Pancreas (tissue), 10 donors: ENCODE results near the gene KLHL14. TPM values are rescaled to one million over a fixed set of nuclear protein-coding genes. Genes with fewer than 3 reads are reported as not detected.
"Not testable (repeated sequence)": the region's sequence is repeated elsewhere in the genome, so short reads cannot be mapped to it uniquely, and the experiment has no call there.

Experiments
- ATAC-seq, 4 donors: fragments of 200-7000 bp; cut with Tn5 transposase; one replicate each; pipeline versions ENCODE4 v1.8.0 to v1.9.1; 2020; ENCODE audit warnings: mild to moderate bottlenecking in 4 of 4, moderate library complexity in 4 of 4
- DNase-seq, 6 donors: peaks; one replicate each; pipeline ENCODE4 v3.0.0-alpha.2; 2020
- FAIRE-seq: peaks from 2 replicates; lab custom pipeline; 2012; peaks lifted over from hg19 to GRCh38; lab: Jason Lieb, UNC
- H3K27ac ChIP-seq, 4 donors: fragments of 200-600 bp; sonication (generic); 1 replicate in 3 of 4; 2 replicates in 1 of 4; pipeline versions ENCODE4 v1.5.0 to v1.8.0; 2020
- H3K27me3 ChIP-seq, 4 donors: fragments of 200-600 bp; one replicate each; pipeline ENCODE4 v1.8.0; 2021
- H3K36me3 ChIP-seq, 3 donors: fragments of 200-600 bp; sonication (generic) in 1 of 3; one replicate each; pipeline versions ENCODE4 v1.5.0 to v1.8.0; 2020 to 2021
- H3K4me1 ChIP-seq, 3 donors: fragments of 200-600 bp; one replicate each; pipeline ENCODE4 v1.8.0; 2021
- H3K4me3 ChIP-seq, 4 donors: fragments of 200-600 bp; sonication (generic) in 2 of 4; one replicate each; pipeline versions ENCODE4 v1.5.0 to v1.8.0; 2020 to 2021
- H3K9me3 ChIP-seq, 4 donors: fragments of 200-600 bp; one replicate each; pipeline ENCODE4 v1.8.0; 2021
- WGBS, 2 donors: extraction: QIAGEN DNeasy Blood & Tissue Kit; methylation state at CpG; one replicate each; pipeline ENCODE4 v1.1.7; 2013; 5-methylcytosine and 5-hydroxymethylcytosine counted together
- intact Hi-C, 3 donors: fragments of 100-400 bp; cut with DNase I; formaldehyde crosslinking; loops; one replicate each; pipeline versions ENCODE4 v1.11.1 to v1.14.2; 2022
- polyA plus RNA-seq, 2 donors: library from polyadenylated mRNA; stranded (reverse); fragments of 200-250 nt; gene quantifications; one replicate each; pipeline ENCODE4 v1.2.3, GENCODE V29; 2013
- total RNA-seq, 6 donors: library from RNA; stranded (reverse); fragmentation: NEBNext Ultra II Directional in 4 of 6; extraction: Animal tissue kit (Norgen Biotek cat#: 25700) in 4 of 6; gene quantifications; one replicate each; pipeline versions ENCODE4 v1.2.1 to v1.2.4, GENCODE V29; 2021 to 2023
- TF ChIP-seq, protein P1 (sequence below), 4 donors: fragments of 200-600 bp; sonication (generic) in 3 of 4; IDR thresholded peaks; one replicate each; pipeline versions ENCODE4 v1.5.0 to v1.8.0; 2021; ENCODE audit warnings: antibody characterized with exemption in 4 of 4
- donor health status: healthy with polysubstance abuse.
- donor health status: DM: no; HTN: no; CAD: no; lungs with moderate emphysema.
- donor health status: DM: no; HTN: no; CAD: no.
- donor health status: control.
- donor health status: control.
- donor health status: Bipolar disorder and iron deficiency.
- donor health status: DM: yes; HTN: yes; CAD: no.
- donor health status: DM: no; HTN: no; CAD: no.
- donor health status: DM: no; HTN: no; CAD: no.
- donor health status: DM: yes; HTN: yes; CAD: no.

KLHL14 gene
- total and polyA plus RNA-seq, 8 donors, result 0.06 to 0.21 (median 0.08) TPM; not detected in 3

DNA sequence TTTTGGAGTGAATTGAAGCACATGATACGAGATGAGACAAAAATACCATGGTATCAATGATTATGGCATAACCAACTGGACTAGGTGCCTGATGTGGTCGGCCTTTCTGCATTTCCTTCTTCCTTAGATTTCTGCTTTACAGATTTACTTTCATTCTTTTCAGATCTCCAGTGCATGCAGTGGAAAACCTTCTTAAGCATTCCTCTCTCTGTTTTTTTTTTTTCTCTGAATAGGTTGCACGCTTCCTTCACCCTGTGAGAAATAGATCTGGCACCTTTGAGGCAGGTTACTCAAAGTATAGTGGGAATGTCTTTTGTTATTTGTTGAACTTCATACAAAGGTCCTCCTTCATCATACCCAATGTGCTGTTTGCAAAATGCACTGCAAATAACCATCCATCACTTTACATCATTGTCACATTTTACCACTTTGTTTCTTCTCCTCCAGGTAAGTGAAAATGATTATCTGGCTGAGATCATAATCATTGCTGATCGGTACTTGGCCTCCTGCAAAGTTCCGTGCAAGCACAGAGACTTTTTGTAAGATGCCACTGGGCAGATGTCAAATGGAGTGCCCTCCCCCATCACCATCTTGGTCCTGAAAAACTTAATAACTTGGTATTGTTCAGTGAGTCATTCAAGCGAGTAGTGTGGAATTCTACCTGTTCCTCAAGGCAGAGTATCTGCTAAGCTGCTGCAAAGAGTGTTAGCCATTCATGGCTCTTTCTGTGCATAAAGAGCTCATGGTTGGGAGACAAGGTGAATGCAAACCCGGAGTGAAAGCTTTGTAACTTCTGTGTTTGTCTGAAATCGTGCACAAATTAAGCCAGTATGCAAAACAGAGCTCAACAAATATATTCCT, 30.0 kb upstream of the KLHL14 start:
- H3K27me3 ChIP-seq, result no peaks in the 10 kb centered on the region
- no peak for ATAC-seq
- TF ChIP-seq, protein P1, sequence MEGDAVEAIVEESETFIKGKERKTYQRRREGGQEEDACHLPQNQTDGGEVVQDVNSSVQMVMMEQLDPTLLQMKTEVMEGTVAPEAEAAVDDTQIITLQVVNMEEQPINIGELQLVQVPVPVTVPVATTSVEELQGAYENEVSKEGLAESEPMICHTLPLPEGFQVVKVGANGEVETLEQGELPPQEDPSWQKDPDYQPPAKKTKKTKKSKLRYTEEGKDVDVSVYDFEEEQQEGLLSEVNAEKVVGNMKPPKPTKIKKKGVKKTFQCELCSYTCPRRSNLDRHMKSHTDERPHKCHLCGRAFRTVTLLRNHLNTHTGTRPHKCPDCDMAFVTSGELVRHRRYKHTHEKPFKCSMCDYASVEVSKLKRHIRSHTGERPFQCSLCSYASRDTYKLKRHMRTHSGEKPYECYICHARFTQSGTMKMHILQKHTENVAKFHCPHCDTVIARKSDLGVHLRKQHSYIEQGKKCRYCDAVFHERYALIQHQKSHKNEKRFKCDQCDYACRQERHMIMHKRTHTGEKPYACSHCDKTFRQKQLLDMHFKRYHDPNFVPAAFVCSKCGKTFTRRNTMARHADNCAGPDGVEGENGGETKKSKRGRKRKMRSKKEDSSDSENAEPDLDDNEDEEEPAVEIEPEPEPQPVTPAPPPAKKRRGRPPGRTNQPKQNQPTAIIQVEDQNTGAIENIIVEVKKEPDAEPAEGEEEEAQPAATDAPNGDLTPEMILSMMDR (IDR thresholded peaks at IDR 0.05), result no peak
- no peaks in the 10 kb centered on the region for H3K36me3 ChIP-seq
- H3K4me1 ChIP-seq, result no peaks in the 10 kb centered on the region
- 45 to 54% methylated on average over 8 of the region's 8 CpGs for WGBS, 2 donors
- H3K9me3 ChIP-seq, result no peaks in the 10 kb centered on the region
- FAIRE-seq, result no peak
- no peak overlapping the region for H3K4me3 ChIP-seq
- no peak for DNase-seq
- H3K27ac ChIP-seq, result no peak overlapping the region
- intact Hi-C loops, result no loop called here

DNA sequence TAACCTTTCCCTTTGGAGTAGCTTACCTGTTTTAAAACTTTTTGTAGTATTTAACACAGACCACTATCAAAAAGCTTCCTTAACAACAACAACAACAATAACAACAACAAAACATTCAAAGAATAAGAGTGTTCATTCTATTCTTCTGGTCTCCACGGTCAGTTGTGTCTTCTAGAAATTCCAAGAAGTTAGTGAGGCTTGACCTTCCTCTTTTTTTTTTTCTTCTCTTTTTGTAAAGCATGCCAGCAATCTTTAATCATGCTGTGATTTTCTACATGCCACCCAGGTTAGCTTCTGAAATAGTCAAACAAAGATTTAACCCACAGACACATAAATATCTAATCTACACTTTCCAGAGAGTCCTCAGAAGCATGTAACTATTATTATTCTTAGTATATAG, 28.4 kb upstream of the KLHL14 start:
- 25 to 27% methylated on average over 1 of the region's 1 CpG for WGBS, 2 donors
- Histone ChIP-seq H3K27me3 (no peaks in the 10 kb centered on the region), H3K4me1 (no peaks in the 10 kb centered on the region), H3K36me3 (no peaks in the 10 kb centered on the region), H3K4me3 (no peak overlapping the region), H3K27ac (no peak overlapping the region), H3K9me3 (no peaks in the 10 kb centered on the region)
- TF ChIP-seq, protein P1 (IDR thresholded peaks at IDR 0.05), result no peak
- DNase-seq, result no peak
- FAIRE-seq, result no peak
- intact Hi-C loops, result no loop called here
- ATAC-seq, result no peak

DNA sequence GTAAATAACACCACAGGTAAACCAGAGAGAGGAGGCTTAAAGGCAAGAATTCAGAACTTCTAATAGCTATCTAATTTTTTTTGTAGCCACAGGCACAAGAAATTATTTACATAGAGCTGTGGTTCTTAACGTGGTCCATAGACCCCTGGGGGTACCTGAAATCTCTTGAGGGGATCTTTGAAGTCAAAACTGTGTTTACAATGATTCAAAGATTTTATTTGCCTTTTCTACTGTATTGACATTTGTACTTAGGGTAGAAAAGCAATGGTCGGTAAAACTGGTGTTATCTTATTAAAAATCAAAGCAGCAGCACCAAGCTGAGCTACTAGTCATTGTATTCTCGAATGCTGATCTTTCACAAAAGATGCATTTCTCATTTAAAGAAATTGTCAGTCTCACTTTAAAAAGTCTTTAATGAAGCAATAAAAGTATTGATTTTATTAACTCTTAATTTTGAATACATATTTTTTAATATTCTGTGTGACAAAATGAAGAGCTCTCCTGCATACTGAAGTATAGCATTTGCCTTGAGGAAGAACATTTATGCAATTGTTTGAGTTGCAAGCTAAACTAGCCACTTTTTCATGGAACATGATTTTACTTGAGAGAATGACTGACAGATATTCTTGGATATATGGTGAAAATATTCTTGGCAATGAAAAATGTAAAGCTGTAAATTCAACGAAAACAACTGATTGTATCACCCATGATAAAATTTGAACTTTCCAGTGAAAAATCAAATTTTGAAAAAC, 25.6 kb upstream of the KLHL14 start:
- intact Hi-C loops, result no loop called here
- DNase-seq, result no peak
- no peaks in the 10 kb centered on the region for H3K9me3 ChIP-seq
- TF ChIP-seq, protein P1 (IDR thresholded peaks at IDR 0.05), result no peak
- WGBS, 2 donors, result 42% methylated on average over 4 of the region's 4 CpGs
- H3K27me3 ChIP-seq, result no peaks in the 10 kb centered on the region
- no peaks in the 10 kb centered on the region for H3K4me1 ChIP-seq
- H3K27ac ChIP-seq, result no peak overlapping the region
- no peak for ATAC-seq
- no peak for FAIRE-seq
- no peak overlapping the region for H3K4me3 ChIP-seq
- no peaks in the 10 kb centered on the region for H3K36me3 ChIP-seq

DNA sequence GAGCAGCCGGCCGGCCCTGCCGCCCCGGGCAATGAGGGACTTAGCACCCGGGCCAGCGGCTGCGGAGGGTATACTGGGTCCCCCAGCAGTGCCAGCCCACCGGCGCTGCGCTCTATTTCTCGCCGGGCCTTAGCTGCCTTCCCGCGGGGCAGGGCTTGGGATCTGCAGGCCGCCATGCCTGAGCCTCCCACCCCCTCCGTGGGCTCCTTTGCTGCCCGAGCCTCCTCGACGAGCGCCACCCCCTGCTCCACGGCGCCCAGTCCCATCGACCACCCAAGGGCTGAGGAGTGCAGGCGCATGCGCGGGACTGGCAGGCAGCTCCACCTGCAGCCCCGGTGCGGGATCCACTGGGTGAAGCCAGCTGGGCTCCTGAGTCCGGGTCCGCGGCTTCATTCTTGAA, 21.8 kb upstream of the KLHL14 start:
- 84 to 91% methylated on average over 29 to 31 of the region's 31 CpGs for WGBS, 2 donors
- H3K27ac ChIP-seq, H3K27me3 ChIP-seq, intact Hi-C loops, H3K9me3 ChIP-seq, ATAC-seq, H3K4me3 ChIP-seq, H3K36me3 ChIP-seq, H3K4me1 ChIP-seq, FAIRE-seq: not testable (repeated sequence)
- DNase-seq, result peak in 1 of 6 donors; percentile 32

DNA sequence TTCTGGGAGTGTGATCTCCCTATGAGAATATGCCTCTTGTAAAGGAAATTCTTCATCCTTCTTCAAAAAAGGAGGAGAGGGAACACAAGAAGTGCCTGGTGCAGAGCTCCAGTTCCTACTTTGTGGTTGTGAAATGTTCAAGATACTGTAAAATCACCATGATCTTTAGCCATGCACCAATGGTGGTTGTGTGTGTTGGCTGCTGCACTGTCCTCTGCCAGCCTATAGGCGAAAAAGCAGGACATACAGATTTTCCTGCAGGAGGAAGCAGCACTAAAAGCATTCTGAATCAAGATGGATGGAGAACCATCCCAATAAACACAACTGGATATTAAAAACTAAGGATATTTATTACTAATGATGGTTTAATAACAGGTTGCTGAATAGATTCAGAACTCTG, 6.2 kb upstream of the KLHL14 start:
- ATAC-seq (no peak), FAIRE-seq (no peak)

More for the DNA sequence above, 6.2 kb upstream of the KLHL14 start:
- H3K27me3 ChIP-seq, result no peaks in the 10 kb centered on the region
- TF ChIP-seq, protein P1 (IDR thresholded peaks at IDR 0.05), result no peak
- WGBS, 2 donors, result 52 to 69% methylated on average over 1 of the region's 1 CpG
- no peak overlapping the region for H3K4me3 ChIP-seq
- intact Hi-C loops, result no loop called here
- no peaks in the 10 kb centered on the region for H3K4me1 ChIP-seq
- DNase-seq, result no peak
- H3K36me3 ChIP-seq, result no peaks in the 10 kb centered on the region
- no peak overlapping the region for H3K27ac ChIP-seq
- no peaks in the 10 kb centered on the region for H3K9me3 ChIP-seq
